Measurements from ENCODE around the gene FKBP5.
"Not testable (repeated sequence)": the region's sequence is repeated elsewhere in the genome, so short reads cannot be mapped to it uniquely, and the experiment has no call there.

Gene FKBP5

GRCh38 chr6:35582315-35582714 is 106.4 kb downstream of the FKBP5 start:
- DNase-seq = no peak

GRCh38 chr6:35581633-35582032 is 107.1 kb downstream of the FKBP5 start:
- no peak for DNase-seq

DNA sequence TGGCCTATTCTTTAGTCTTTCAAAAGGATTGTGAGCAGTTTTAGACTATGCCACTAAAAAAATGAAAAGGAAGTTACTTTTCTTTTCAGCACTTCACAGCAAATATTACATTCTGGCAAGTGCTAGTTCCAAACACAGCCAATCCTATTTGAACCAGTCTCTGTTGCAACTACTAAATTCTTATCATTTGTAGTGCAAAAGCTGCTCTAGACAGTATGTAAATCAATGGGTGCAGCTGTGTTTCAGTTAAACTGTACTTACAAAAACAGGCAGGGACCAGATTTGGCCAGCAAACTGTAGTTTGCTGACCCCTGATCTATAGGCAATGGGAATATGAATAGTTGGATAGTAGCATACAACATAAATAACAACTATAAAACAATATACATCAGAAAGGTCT is 107.9 kb downstream of the FKBP5 start:
- no peak for DNase-seq

- no peak for DNase-seq
Observed at GRCh38 chr6:35576682-35577081, 112.0 kb downstream of the FKBP5 start.

- DNase-seq = no peak
Observed at GRCh38 chr6:35573495-35574110, 115.1 kb downstream of the FKBP5 start.

- DNase-seq = not testable (repeated sequence)
Observed at GRCh38 chr6:35570885-35571330, 117.8 kb downstream of the FKBP5 start.

DNA sequence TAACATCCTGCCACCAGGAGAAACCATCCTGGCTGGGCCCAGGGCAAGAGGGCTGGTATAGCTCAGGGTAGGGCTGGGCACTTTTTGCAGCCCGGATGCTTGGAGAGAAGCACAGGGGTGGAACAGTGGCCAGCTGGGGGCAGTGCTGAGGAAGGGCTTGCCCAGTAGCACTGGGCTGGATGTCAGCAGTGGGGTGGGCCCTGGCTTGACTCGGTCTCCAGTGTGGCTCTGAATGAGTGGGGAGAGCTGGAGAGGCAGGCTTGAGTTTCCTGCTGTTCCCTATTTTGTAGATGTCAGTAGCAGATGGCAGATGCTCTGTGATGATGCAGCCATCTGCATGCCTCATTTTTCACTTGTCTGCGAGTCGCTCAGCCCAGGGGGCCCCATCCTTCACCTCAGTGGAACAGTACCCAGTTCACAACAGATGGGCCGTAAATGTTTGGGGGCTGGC is 119.7 kb downstream of the FKBP5 start:
- no peak for DNase-seq

- no peak for DNase-seq
Observed at GRCh38 chr6:35566794-35567193, 121.9 kb downstream of the FKBP5 start.

DNA sequence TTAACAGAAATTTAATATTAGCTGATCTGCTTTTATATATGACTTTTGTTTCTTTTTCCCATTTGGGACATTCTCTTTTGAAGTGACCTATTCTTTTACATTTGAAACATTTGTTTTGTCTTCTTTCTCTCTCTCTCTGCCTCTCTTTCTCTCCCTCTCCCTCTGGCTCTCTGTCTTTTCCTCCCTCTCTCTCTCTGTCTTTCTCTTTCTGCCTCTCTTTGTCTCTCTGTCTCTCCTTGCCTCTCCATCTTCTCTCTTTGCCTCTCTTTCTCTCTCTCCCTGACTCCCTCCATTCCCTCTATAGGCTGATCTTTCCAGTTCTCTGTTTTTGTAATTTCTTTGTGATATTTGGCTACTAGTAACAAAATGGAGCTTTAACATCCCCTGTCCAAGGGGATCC is 124.0 kb downstream of the FKBP5 start:
- DNase-seq = no peak

DNA sequence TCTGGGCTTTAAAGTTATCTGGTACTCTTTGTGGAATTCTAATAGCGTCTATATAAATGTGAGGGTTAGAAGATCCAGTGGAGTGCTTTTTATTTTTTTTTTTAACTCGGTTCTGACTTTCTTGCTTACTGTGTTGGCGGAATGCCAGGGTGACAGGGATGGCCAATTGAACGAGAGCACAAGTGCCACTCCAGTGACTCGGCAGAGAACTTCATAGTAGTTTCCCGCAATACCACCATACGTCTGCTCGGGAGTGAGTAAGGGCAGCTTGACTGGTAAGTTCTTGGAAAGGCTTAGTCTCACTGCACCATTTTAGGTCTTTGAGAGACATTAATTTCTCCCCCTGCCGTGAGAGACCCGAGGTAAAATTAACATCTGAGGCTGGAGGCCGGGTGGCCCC is 126.7 kb downstream of the FKBP5 start:
- no peak for DNase-seq

DNA sequence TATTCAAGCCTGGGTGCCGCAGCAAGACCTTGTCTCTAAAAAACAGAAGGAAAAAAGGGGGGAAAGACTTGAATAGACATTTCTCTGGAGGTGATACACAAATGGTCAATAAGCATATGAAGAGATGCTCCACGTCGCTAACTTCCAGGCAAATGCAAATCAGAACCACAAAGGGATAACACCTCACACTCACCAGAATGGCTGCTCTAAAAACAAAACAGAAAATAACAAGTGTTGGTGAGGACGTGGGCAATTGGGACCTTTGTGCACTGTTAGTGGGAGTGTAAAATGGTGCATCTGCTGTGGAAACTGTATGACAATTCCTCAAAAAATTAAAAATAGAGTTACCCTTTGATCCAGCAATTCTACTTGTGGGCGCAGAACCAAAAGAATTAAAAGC is 127.6 kb downstream of the FKBP5 start:
- no peak for DNase-seq

GRCh38 chr6:35558571-35558970 is 130.1 kb downstream of the FKBP5 start:
- DNase-seq = no peak

DNA sequence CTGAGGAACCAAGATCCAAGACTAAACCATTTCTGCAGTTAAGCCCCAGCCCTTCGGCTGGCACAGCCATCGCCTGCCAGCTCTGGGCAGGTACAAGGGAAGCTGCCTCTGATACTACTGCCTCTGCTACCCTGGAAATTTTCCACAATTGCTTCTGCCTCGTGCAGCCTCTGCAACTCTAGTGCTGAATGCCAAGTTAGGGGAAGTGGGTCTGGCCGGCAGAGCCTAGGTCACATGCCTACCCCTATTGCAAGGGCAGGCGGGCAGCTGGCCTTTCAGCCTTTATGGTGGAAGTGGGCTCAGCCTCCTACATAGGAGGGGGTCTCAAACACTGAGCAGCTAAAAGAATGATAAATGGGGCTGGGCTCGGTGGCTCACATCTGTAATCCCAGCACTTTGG is 131.5 kb downstream of the FKBP5 start:
- DNase-seq = no peak

DNA sequence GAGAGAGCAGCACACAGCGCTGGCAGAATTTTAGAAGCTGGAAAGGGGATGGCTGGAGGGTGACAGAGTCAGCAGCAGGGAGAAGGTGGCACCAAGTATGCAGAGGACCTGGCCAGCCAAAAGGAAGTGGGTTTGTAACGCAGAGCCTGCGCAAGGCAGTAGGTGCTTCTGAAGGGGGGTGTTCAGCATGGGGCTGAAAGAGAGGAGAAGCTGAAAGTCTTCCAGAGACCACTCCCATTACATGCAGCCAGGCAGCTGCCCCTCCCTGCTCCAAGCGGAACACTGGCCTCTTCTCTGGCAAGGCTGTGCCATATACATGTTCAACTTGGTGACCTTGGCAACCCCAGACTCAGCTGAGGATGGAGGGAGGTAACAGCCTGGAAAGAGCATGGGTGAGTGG is 133.9 kb downstream of the FKBP5 start:
- no peak for DNase-seq

DNA sequence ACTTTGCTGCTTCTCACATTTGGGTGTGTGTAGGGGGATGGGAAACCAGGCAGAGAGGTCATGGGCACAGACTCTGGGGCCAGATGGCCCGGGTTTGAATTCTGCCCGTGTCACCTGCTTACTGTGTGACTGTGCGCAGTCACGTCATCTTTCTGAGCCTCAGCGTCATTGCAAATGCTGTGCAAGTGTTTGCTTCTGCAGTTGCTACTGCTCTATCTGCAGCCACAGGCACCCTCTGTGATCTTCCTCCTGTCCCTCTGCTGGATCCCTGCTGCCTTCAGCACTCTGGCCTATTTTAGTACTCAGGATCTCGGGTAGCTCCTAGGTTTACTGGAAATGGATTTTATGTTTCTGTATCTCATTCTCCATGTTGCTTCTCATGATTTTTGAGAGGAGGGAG is 135.4 kb downstream of the FKBP5 start:
- no peak for DNase-seq

GRCh38 chr6:35552285-35552917 is 136.3 kb downstream of the FKBP5 start:
- DNase-seq = no peak

DNA sequence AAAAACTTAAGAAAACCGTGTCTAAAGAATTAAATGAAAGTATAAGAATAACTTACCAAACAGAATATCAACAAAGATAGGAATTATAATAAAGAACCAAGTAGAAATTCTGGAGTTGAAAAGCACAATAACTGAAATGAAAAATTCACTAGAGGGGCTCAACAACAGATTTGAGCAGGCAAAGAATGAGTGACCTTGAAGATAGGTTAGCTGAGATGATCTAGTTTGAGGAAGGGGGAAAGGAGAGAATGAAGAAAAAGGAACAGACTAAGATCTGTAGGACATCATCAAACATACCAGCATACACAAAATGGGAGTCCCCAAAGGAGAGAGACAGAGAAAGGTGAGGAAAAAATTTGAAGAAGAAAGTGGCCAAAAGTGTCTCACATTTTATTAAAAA is 138.3 kb downstream of the FKBP5 start:
- DNase-seq = no peak

GRCh38 chr6:35547676-35548075 is 141.0 kb downstream of the FKBP5 start:
- DNase-seq = no peak

- no peak for DNase-seq
Observed at GRCh38 chr6:35544769-35545361, 143.8 kb downstream of the FKBP5 start.

- DNase-seq = no peak
Observed at GRCh38 chr6:35543459-35544193, 145.1 kb downstream of the FKBP5 start.

DNA sequence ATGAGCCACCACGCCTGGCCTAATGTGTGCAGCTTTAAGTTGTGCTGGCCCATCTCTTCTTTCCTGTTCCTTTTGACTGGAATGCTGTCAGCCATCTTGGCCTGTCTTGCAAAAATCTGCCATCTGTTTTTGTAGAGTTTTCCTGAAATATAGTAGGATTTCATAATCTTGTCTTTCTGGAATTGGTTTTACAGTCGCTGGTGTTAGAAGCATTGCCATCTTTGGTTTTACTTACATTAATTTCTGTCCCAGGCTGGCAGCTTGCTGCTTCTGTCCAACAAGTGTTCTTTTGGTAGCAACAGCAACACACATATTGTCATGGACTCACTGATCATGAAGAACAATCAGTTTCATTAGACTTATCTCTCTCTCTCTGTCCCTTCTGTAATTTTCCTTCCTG is 146.9 kb downstream of the FKBP5 start:
- no peak for DNase-seq

DNA sequence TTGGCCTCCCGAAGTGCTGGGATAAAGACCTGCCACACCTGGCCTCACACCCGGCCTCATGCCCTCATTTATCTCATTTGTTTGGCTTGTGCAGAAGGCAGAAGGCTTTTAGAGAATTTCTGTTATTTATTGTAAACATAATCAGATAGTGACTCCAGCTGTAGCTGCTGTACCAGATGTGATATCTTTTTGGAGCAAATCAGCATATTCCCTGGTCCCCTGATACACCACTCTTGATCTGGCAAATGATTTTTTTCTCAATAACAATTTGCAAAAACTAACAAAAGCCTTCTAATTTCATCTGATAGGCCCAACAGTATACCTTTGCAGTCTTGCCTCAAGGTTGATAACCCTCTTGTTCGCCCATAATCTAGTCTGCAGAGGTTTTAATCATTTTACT is 149.5 kb downstream of the FKBP5 start:
- DNase-seq = no peak

- DNase-seq = not testable (repeated sequence)
Observed at GRCh38 chr6:35535847-35536246, 152.9 kb downstream of the FKBP5 start.
